ENCODE results near the gene LGALS7B.
"Not testable (repeated sequence)": the region's sequence is repeated elsewhere in the genome, so short reads cannot be mapped to it uniquely, and the experiment has no call there.

GRCh38 chr19:38771569-38771968, 17.4 kb upstream of the LGALS7B start:
- not testable (repeated sequence) for TF ChIP-seq CTCF (IDR thresholded peaks at IDR 0.05 in 2 of 3, conservative IDR thresholded peaks at IDR 0.05 in 1 of 3; ENCODE audit: borderline replicate concordance in 1 of 3, insufficient read depth in 1 of 3, low read depth in 2 of 3, low read length in 2 of 3); POLR2A (IDR thresholded peaks at IDR 0.05; ENCODE audit: borderline replicate concordance, extremely low read depth, insufficient read depth, insufficient read length); EZH2 (IDR thresholded peaks at IDR 0.05); CEBPB (IDR thresholded peaks at IDR 0.05; ENCODE audit: low read depth); POLR2AphosphoS5 (IDR thresholded peaks at IDR 0.05; ENCODE audit: low read depth, low read length)
